Neural crest cell (in vitro differentiated cells): ENCODE results near the gene KCNE3. TPM values are rescaled to one million over a fixed set of nuclear protein-coding genes. Genes with fewer than 3 reads are reported as not detected.

Source experiments
- DNase-seq: peaks from one replicate; pipeline ENCODE4 v3.0.0; 2021; ENCODE audit warnings: low read depth, mixed read lengths, low spot score
- H3K27ac Mint-ChIP-seq: one replicate; pipeline ENCODE4 v1.8.0; 2021; ENCODE audit warnings: mild to moderate bottlenecking, mixed read lengths; ENCODE audit not compliant: unreplicated experiment
- H3K27me3 Mint-ChIP-seq: 2 replicates; pipeline ENCODE4 v1.8.0; 2021; ENCODE audit warnings: low read depth, mild to moderate bottlenecking, mixed read lengths
- H3K36me3 Mint-ChIP-seq: 2 replicates; pipeline ENCODE4 v1.8.0; 2021; ENCODE audit warnings: low read depth, mild to moderate bottlenecking, mixed read lengths
- H3K4me1 Mint-ChIP-seq: 2 replicates; pipeline ENCODE4 v1.8.0; 2021; ENCODE audit warnings: mixed read lengths
- H3K4me3 Mint-ChIP-seq: one replicate; pipeline ENCODE4 v1.8.0; 2021; ENCODE audit warnings: mild to moderate bottlenecking, mixed read lengths
- H3K9me3 Mint-ChIP-seq: 2 replicates; pipeline ENCODE4 v1.8.0; 2021; ENCODE audit warnings: mixed read lengths
- CTCF ChIP-seq: fragments of 200-600 bp; sonication (generic); conservative IDR thresholded peaks from 2 replicates; pipeline ENCODE4 v1.5.0; 2021; ENCODE audit warnings: antibody characterized with exemption, mild to moderate bottlenecking
- total RNA-seq: library from RNA; stranded (reverse); gene quantifications from 2 replicates; pipeline ENCODE4 v1.2.1, GENCODE V29; 2021

KCNE3 gene
- total RNA-seq, 1 donor from 2014 or later, result 2.6 TPM

DNA sequence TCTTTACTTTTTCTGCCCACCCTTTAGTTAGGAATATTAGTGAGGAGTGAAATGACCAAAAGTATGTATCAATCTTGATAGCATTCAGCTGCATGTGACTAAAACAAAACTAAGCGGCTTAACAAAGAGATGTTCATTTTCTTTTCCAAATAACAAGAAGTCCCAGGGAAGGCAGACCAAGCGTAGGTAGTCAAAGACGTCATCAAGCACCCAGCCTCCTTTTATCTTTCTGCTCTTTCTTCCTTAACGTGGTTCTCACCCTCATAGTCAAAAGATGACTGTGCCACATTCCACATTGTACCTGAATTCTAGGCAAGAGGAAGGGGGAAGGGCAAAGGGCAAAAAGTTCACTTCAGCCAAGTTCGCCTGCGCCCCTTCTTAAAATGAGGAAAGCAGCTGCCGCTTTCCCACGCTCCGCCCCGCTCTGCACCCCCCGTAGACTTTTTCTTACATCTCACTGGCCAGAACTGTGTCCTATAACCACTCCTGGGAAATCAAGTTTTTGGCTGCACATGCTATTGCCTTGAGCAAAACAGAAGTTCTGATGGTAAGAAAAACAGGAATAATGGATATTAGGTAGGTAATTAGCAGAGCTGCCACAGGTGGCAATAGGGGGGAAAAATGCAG, 54.5 kb downstream of the KCNE3 start:
- Mint-ChIP-seq H3K36me3 (no peaks in the 10 kb centered on the region), H3K4me3 (no peak overlapping the region), H3K27ac (no peak overlapping the region), H3K4me1 (peaks cover 6% of the 10 kb centered on the region), H3K27me3 (peaks cover 3% of the 10 kb centered on the region), H3K9me3 (no peaks in the 10 kb centered on the region)
- no peak for DNase-seq
- TF ChIP-seq CTCF, result no peak

- no peak for TF ChIP-seq CTCF
- Mint-ChIP-seq H3K27me3 (peaks cover 3% of the 10 kb centered on the region), H3K4me3 (no peak overlapping the region), H3K27ac (no peak overlapping the region), H3K4me1 (peaks cover under 1% of the 10 kb centered on the region), H3K36me3 (no peaks in the 10 kb centered on the region), H3K9me3 (no peaks in the 10 kb centered on the region)
- DNase-seq, result no peak
Observed at GRCh38 chr11:74412321-74412720, 55.0 kb downstream of the KCNE3 start.

- no peak for DNase-seq
- Mint-ChIP-seq H3K4me3 (no peak overlapping the region), H3K36me3 (no peaks in the 10 kb centered on the region), H3K4me1 (no peaks in the 10 kb centered on the region), H3K27ac (no peak overlapping the region), H3K27me3 (peaks cover 3% of the 10 kb centered on the region), H3K9me3 (no peaks in the 10 kb centered on the region)
- no peak for TF ChIP-seq CTCF
Observed at GRCh38 chr11:74409633-74410032, 57.7 kb downstream of the KCNE3 start.

Other genes with a start within 250 kb of the KCNE3 start
- not detected in 2 replicates for gene P4HA3, start 155.9 kb downstream of the KCNE3 start, total RNA-seq
- 15.1 and 16.1 TPM in 2 replicates for gene PGM2L1, start 69.1 kb downstream of the KCNE3 start, total RNA-seq
- 8.6 and 9.6 TPM in 2 replicates for gene LIPT2, start 26.2 kb upstream of the KCNE3 start, total RNA-seq
- 44.4 and 46.3 TPM in 2 replicates for gene POLD3, start 125.0 kb upstream of the KCNE3 start, total RNA-seq